IPS-20b (cell line): ENCODE results near the gene SYT6.
A peak's percentile ranks its signal among the peaks of the same experiment; 100 is the strongest.

Experiments used
- H3K27ac ChIP-seq: one replicate; pipeline ENCODE4 v1.5.1; 2013; ENCODE audit warnings: low read length
- H3K27me3 ChIP-seq: 2 replicates; pipeline ENCODE4 v1.6.1; 2013; ENCODE audit warnings: mild to moderate bottlenecking, low read length, inconsistent platforms; ENCODE audit not compliant: insufficient read depth
- H3K36me3 ChIP-seq: 2 replicates; pipeline ENCODE4 v1.6.1; 2013; ENCODE audit warnings: low read depth, mild to moderate bottlenecking, inconsistent platforms, low read length, moderate library complexity; ENCODE audit not compliant: insufficient read depth
- H3K4me1 ChIP-seq: 2 replicates; pipeline ENCODE4 v1.6.1; 2013; ENCODE audit warnings: mild to moderate bottlenecking, control low read depth, inconsistent platforms, low read length, moderate library complexity; ENCODE audit not compliant: insufficient read depth
- H3K4me3 ChIP-seq: 2 replicates; pipeline ENCODE4 v1.5.1; 2013; ENCODE audit warnings: mild to moderate bottlenecking, low read length, inconsistent platforms
- H3K9ac ChIP-seq: 2 replicates; pipeline ENCODE4 v1.6.1; 2013; ENCODE audit warnings: low read depth, mild to moderate bottlenecking, inconsistent platforms, low read length, moderate library complexity
- H3K9me3 ChIP-seq: 2 replicates; pipeline ENCODE4 v1.6.1; 2013; ENCODE audit warnings: mild to moderate bottlenecking, low read depth, low read length, inconsistent platforms; ENCODE audit not compliant: insufficient read depth

Gene SYT6

DNA sequence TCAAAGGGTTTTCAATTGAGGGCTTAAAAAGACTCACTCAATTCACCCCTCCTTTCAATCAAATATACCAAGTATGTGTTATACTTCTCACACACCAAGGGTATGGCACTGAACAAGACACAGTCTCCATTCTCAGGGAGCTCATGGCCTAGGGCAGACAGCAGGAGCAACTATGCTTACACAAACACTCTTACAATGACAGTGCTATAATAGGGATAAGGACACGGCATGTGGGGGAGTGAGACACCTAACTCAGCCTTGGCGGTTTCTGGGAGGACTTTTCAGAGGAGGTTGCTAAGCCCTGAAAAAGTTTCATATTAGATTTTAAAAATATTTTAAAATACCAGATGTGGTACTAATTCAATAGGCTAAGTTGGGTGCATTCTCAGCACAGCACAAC, 22.7 kb upstream of the SYT6 start:
- no peaks in the 10 kb centered on the region; the same call in 1 of the 2 replicates for H3K4me1 ChIP-seq
- no peak overlapping the region for H3K27ac ChIP-seq
- H3K9me3 ChIP-seq: no peaks in the 10 kb centered on the region
- H3K9ac ChIP-seq: no peak overlapping the region
- no peaks in the 10 kb centered on the region for H3K36me3 ChIP-seq
- no peak overlapping the region for H3K4me3 ChIP-seq
- peaks cover 15% of the 10 kb centered on the region for H3K27me3 ChIP-seq

DNA sequence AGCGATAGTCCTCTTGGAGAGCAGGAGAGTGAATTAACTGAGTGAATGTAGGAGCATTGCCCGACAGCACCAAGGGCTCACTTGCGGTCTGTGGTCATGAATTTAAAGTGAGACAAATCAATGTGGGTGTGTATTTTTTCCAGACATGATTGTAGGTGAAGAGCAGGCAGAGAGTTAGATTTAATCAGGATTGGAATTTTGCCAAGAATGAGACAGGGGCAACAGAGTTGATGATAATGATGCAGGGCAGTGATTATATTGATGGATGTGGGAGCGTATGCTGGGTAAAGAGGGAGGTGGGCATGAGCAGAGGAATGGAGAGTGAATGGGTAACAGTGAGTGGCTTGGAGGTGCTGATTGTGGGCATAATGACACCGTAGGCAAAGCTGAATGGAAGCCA, 20.0 kb upstream of the SYT6 start:
- peaks cover 15% of the 10 kb centered on the region for H3K27me3 ChIP-seq
- H3K4me1 ChIP-seq: no peaks in the 10 kb centered on the region; the same call in 1 of the 2 replicates
- no peaks in the 10 kb centered on the region for H3K9me3 ChIP-seq
- H3K9ac ChIP-seq: no peak overlapping the region
- H3K36me3 ChIP-seq: no peaks in the 10 kb centered on the region
- no peak overlapping the region for H3K27ac ChIP-seq
- no peak overlapping the region for H3K4me3 ChIP-seq

DNA sequence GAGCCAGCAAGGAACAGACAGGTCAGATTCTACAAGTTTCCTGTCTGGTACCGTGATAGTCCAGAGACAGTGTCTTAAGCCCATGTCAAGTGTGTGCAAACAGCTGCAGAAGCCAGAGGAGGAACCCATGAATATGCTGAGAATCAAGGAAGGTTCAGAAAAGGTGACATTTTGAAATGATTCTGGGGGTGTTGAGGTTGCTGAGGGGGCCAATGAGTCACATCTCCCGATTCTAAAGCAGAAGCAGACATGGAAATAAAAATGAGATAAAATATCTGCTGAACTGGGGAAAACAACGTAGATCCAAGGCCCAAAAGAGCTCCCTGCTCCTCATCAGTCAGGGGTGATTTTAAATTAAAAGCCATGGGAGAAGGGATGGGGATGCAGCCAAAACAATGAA, 15.8 kb upstream of the SYT6 start:
- no peaks in the 10 kb centered on the region; the same call in 1 of the 2 replicates for H3K4me1 ChIP-seq
- no peak overlapping the region for H3K9ac ChIP-seq
- H3K27ac ChIP-seq: no peak overlapping the region
- no peak overlapping the region for H3K4me3 ChIP-seq
- no peaks in the 10 kb centered on the region for H3K9me3 ChIP-seq
- no peaks in the 10 kb centered on the region for H3K36me3 ChIP-seq
- peaks cover 24% of the 10 kb centered on the region for H3K27me3 ChIP-seq

DNA sequence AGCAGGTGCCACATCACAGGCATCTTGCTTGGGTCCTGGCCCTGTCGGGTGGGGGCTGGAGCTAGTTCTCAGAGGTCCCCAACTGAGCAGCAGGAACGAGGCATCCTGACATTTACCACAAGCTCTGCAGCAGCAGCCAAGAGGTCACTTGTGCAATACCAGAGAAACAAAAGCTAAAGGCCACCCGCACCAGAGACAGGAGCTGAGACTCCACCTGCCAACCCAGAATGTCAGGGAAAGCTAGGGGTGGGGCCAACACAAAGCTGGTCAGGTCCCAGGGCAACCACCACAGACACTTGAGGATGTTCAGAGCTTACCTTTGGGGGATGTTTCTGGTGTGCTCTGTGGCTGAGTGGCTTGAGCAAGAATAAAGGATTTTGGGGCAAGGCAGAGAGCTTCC, 13.6 kb upstream of the SYT6 start:
- Histone ChIP-seq H3K4me1 (no peaks in the 10 kb centered on the region), H3K9ac (no peak overlapping the region), H3K9me3 (no peaks in the 10 kb centered on the region), H3K27me3 (peaks cover 11% of the 10 kb centered on the region; the same call in 1 of the 2 replicates), H3K36me3 (no peaks in the 10 kb centered on the region), H3K27ac (no peak overlapping the region), H3K4me3 (no peak overlapping the region)

DNA sequence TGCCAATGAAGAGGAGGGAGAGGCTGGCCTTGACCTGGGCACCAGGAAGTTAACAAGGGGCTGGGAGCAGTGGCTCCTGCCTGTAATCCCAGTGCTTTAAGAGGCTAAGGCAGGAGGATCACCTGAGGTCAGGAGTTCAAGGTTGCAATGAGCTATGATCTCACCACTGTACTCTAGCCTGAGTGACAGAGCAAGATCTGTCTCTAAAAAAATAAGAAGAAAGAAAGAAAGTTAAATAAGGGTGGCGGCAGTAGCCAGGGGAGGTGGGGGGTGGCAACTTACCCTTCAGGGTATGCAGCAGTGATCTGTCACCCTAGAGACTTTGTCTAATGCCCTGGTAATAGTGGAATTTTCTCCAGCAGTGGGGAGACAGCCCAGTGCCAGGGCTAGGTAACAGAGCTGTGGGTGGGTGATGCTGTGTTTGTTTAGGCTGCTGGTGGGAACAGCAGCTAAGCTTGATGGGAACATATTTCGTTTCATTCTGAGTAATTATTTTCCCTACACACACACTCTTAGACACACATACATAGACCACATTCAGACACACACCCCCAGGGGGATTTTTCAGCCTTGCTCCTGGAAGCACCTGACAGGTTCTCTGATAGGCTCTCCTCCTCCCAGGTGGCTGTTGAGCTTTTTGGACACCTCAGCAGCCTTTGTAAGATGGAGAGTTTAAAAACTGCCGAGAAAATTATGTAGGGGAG, 11.3 kb upstream of the SYT6 start:
- H3K4me1 ChIP-seq: no peaks in the 10 kb centered on the region
- no peak overlapping the region for H3K4me3 ChIP-seq
- H3K36me3 ChIP-seq: no peaks in the 10 kb centered on the region
- no peaks in the 10 kb centered on the region for H3K9me3 ChIP-seq
- H3K27ac ChIP-seq: no peak overlapping the region
- H3K9ac ChIP-seq: no peak overlapping the region
- H3K27me3 ChIP-seq: peaks cover 24% of the 10 kb centered on the region; the same call in 1 of the 2 replicates

DNA sequence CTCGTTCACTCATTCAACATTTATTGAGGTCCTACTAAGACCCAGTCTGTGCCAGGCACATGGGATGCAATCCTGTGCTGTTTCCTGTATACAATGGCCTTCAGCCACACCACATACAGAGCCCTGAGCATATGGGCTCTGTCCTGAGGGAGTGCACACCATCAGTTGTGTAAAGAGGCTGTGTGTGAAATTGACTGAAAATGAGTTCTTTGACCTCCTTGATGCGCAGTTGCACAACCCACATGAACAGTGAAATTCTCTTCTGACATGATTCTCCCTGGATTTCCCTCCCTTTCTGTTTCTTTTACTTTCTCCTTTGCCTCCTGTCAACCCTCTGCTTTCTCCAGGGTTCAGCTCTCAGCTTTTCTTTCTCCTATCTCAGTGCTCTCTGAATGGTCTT, 6.3 kb upstream of the SYT6 start:
- no peaks in the 10 kb centered on the region for H3K9me3 ChIP-seq
- H3K4me1 ChIP-seq: peaks cover 10% of the 10 kb centered on the region; the same call in 1 of the 2 replicates
- H3K27ac ChIP-seq: no peak overlapping the region
- no peak overlapping the region for H3K4me3 ChIP-seq
- H3K9ac ChIP-seq: no peak overlapping the region
- H3K36me3 ChIP-seq: no peaks in the 10 kb centered on the region
- H3K27me3 ChIP-seq: peaks cover 55% of the 10 kb centered on the region

DNA sequence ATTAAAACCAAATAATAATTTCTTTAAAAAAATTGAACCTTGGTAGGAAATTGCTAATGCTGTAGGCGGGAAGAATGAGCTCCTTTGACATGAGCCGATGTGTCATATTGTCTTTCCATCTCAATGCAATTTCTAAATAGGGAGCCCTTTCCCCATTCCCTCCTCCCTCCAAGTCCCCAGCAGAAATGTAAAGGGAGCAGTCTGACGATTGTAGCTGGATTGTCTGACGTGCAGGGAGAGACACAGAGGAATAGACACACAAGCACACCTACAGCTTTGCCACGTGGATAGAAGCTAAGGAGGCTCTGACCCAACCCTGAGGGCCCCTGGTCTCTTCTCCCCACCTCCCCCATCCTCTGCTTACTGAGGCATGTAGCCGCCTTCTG, 3.6 kb upstream of the SYT6 start:
- H3K27me3 ChIP-seq: peaks cover 77% of the 10 kb centered on the region
- no peak overlapping the region for H3K9ac ChIP-seq
- no peaks in the 10 kb centered on the region for H3K9me3 ChIP-seq
- H3K27ac ChIP-seq: no peak overlapping the region
- H3K36me3 ChIP-seq: no peaks in the 10 kb centered on the region
- peaks cover 13% of the 10 kb centered on the region; the same call in 1 of the 2 replicates for H3K4me1 ChIP-seq
- no peak overlapping the region for H3K4me3 ChIP-seq

DNA sequence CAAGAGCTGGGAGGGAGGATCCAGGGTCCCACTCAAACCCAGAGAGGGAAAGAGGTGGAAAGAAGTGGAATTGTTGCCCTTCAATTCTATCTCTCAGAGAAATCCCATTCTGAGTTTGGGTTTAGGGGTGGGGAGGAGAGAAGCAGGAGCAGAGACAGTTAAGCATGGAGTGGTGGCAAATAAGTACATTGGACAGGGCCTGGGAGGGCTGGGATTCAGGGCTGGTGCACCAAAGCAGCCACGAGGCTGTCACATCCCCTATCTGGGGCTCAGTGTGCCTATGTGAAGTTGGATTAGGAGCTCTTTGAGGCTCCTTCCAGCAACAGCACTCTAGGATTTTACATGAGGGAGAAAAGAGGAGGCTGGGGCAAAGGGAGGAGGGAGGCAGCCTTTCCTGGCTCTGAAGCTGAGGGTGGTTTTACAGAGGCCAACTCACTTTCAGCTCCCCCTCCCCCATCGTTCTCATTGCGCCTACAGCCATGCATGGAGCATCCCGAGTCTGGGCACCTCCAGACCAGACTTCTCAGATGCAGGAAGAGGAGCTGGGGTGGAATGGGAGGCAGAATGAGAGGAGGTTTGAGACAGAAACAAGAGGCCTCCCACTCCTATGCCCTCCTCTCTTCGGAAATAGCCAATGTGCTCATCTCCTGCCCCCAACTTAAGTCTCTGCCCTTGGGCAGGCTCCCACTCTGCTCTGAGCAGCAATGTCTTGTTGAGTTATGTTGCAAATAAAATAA, 3.0 kb upstream of the SYT6 start:
- no peak overlapping the region for H3K4me3 ChIP-seq
- H3K4me1 ChIP-seq: peaks cover 13% of the 10 kb centered on the region; the same call in 1 of the 2 replicates
- H3K9ac ChIP-seq: no peak overlapping the region
- H3K9me3 ChIP-seq: no peaks in the 10 kb centered on the region
- no peak overlapping the region for H3K27ac ChIP-seq
- H3K36me3 ChIP-seq: no peaks in the 10 kb centered on the region
- peaks cover 83% of the 10 kb centered on the region for H3K27me3 ChIP-seq

DNA sequence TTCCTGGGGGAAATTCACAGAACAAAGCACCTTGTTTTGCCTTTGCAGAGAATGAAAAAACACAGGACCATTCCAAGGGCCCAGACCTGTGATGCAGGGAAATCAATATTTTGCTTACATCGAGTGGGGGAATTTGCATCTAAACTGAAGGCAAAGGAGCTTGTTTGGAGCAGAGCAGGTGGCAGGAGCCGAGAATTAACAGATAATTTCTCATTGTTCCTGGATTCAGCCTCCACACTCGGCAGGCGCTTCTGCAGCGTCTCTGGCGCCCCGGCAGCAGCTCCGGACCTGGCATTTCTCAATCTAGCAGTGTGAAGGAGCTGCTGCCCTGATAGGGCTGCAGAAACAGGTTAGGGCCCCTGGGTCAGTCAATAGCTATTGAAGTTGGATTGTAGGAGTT, 2.0 kb upstream of the SYT6 start:
- Histone ChIP-seq H3K36me3 (no peaks in the 10 kb centered on the region), H3K9me3 (no peaks in the 10 kb centered on the region), H3K9ac (no peak overlapping the region), H3K27ac (no peak overlapping the region), H3K4me1 (peaks cover 23% of the 10 kb centered on the region), H3K27me3 (peaks cover 82% of the 10 kb centered on the region), H3K4me3 (no peak overlapping the region)

DNA sequence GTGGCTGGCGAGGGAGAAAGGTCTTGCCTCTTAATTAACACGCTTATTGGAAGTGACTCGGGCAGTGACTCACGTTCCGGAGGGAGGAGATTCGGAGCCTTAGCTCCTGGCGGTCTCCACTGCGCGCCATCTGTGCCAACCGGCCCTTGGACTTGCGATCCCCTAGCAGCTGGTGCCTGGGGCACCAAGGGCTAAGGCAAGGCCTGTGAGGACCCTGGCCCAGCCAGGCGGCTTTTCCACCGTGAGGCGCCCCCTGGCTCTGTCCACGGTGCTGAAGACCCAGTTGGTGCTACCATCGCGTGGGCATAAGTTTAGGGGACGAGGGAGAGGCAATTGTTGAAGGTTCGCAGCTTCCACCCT, 1.3 kb upstream of the SYT6 start:
- peak overlapping the region; percentile 83 for H3K4me3 ChIP-seq
- H3K27me3 ChIP-seq: peaks cover 74% of the 10 kb centered on the region
- H3K27ac ChIP-seq: no peak overlapping the region
- H3K36me3 ChIP-seq: peaks cover 8% of the 10 kb centered on the region
- H3K9me3 ChIP-seq: no peaks in the 10 kb centered on the region
- no peak overlapping the region for H3K9ac ChIP-seq
- H3K4me1 ChIP-seq: peaks cover 31% of the 10 kb centered on the region

DNA sequence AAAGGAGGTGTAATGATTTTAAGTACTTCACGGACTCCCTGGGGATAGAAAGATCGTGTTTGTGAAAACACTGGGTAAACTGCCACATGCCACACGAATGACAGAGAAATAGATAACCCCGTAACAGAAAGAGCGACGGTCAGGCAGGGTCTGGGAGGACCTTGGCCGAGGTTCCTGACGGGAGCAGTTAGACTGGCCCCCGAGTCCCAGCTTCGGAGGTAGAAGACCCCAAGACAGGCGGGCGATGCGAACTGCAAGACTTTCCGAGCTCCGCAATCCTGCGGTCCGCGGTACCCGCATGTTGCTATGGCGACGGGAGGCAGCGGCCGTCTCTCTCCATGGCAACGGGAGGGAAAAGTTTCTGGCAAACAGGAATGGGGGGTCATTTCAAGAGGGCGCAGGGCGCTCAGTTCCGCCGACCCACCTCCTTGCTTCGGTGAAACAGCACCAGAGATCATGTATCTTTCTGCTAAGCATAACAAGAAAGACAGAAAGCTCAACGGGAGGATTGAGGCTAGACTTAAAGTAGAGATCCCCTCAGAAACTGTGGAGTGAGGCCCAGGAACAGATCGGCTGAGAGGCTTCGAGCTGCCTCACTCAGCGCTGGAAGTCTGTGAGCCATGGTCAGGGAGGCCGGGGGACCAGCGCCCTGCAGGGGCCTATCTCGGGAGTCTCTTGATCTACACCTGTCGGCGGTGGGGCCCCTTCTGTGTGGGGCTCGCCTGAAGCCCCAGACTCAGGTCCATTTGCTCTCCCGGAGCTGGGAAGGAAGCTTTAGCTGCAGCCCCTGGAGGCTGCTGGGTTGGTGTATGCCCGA, 685 bp upstream of the SYT6 start:
- Histone ChIP-seq H3K4me3 (peak overlapping the region; percentile 83), H3K9me3 (no peaks in the 10 kb centered on the region), H3K27ac (no peak overlapping the region), H3K4me1 (peaks cover 36% of the 10 kb centered on the region), H3K9ac (no peak overlapping the region), H3K36me3 (peaks cover 13% of the 10 kb centered on the region), H3K27me3 (peaks cover 71% of the 10 kb centered on the region)
